Chondrocyte (in vitro differentiated cells): ENCODE results near the gene TAS2R39. TPM values are rescaled to one million over a fixed set of nuclear protein-coding genes. Genes with fewer than 3 reads are reported as not detected.
"Not testable (repeated sequence)": the region's sequence is repeated elsewhere in the genome, so short reads cannot be mapped to it uniquely, and the experiment has no call there.

ENCODE experiments used
- DNase-seq: peaks from one replicate; pipeline ENCODE4 v3.0.0; 2021; ENCODE audit warnings: mixed read lengths, low spot score
- H3K27ac Mint-ChIP-seq: one replicate; pipeline ENCODE4 v1.8.0; 2021; ENCODE audit warnings: mild to moderate bottlenecking, moderate library complexity, mixed read lengths; ENCODE audit not compliant: unreplicated experiment
- H3K27me3 Mint-ChIP-seq: 2 replicates; pipeline ENCODE4 v1.8.0; 2021; ENCODE audit warnings: low read depth, mixed read lengths
- H3K36me3 Mint-ChIP-seq: 2 replicates; pipeline ENCODE4 v1.8.0; 2021; ENCODE audit warnings: low read depth, mixed read lengths
- H3K4me1 Mint-ChIP-seq: 2 replicates; pipeline ENCODE4 v1.8.0; 2021; ENCODE audit warnings: low read depth, mild to moderate bottlenecking, mixed read lengths
- H3K4me3 Mint-ChIP-seq: one replicate; pipeline ENCODE4 v1.8.0; 2021; ENCODE audit warnings: mild to moderate bottlenecking, moderate library complexity, mixed read lengths; ENCODE audit not compliant: unreplicated experiment
- H3K9me3 Mint-ChIP-seq: 2 replicates; pipeline ENCODE4 v1.8.0; 2021; ENCODE audit warnings: low read depth, mixed read lengths
- CTCF ChIP-seq: fragments of 200-600 bp; sonication (generic); IDR thresholded peaks from 2 replicates; pipeline ENCODE4 v1.5.0; 2021; ENCODE audit warnings: antibody characterized with exemption, mild to moderate bottlenecking, moderate library complexity
- total RNA-seq: library from RNA; stranded (reverse); gene quantifications from 3 replicates; pipeline ENCODE4 v1.2.1, GENCODE V29; 2021

The TAS2R39 gene
- total RNA-seq, 1 donor from 2014 or later: not detected

GRCh38 chr7:143203386-143203785, 20.2 kb downstream of the TAS2R39 start:
- Mint-ChIP-seq H3K4me3 (no peak overlapping the region), H3K4me1 (no peaks in the 10 kb centered on the region), H3K27ac (no peak overlapping the region), H3K36me3 (peaks cover 3% of the 10 kb centered on the region), H3K27me3 (peaks cover 32% of the 10 kb centered on the region), H3K9me3 (peaks cover 5% of the 10 kb centered on the region)
- DNase-seq: no peak
- no peak for TF ChIP-seq CTCF

DNA sequence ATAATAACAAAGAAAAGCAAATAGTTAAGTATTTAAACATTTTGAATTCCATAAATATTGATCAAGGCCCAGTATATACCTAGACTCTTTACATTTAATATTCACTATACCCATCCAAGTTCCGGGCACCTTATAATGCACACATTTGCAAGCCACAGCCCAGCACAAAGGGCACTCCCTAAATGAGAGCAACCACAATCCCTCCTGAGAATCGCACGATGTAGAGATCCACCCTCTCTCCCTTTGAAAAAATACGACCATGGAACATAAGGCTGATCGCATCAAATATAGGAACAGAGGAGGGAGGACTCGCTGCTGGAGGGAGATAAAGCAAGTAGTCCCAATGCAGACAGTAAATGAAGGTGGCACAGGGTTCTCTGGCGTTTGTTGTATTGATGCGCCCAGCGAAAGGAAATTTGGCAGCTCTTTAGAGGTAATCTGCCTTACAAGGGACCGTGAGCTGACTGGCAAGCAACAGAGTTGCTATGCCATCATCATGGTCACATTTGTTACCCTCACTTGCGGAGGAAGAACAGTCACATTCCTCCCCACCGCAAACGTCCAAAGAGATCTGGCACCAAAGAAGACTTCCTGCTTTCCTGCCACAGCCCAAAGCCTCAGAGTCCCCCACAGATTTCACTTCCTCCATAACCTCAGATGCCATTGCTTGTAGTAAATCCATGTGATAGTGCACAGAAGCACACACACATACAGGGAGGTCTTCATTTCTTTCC, 22.5 kb downstream of the TAS2R39 start:
- TF ChIP-seq CTCF: no peak
- H3K27ac Mint-ChIP-seq: no peak overlapping the region
- H3K27me3 Mint-ChIP-seq: peaks cover 34% of the 10 kb centered on the region
- DNase-seq: no peak
- H3K4me3 Mint-ChIP-seq: no peak overlapping the region
- no peaks in the 10 kb centered on the region for H3K4me1 Mint-ChIP-seq
- H3K9me3 Mint-ChIP-seq: no peaks in the 10 kb centered on the region
- no peaks in the 10 kb centered on the region for H3K36me3 Mint-ChIP-seq

DNA sequence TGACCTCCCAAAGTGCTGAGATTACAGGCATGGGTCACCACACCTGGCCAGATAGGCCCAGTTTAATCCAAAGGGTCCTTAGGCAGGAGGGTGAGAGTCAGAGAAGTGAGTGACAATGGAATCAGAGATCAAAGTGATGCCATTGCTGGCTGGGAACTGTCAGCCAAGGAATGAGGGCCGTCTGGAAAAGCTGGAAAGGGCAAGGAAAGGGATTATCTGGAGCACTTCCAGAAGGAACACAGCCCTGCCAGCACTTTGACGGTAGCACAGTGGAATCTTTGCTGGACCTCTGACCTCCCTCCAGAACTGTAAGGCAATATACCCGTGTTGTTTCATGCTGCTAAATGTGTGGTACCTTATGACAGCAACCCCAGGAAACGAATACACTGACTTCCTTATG, 27.3 kb downstream of the TAS2R39 start:
- Mint-ChIP-seq H3K4me1 (peaks cover 1% of the 10 kb centered on the region), H3K4me3 (no peak overlapping the region), H3K9me3 (peaks cover 5% of the 10 kb centered on the region), H3K27me3 (peaks cover 16% of the 10 kb centered on the region), H3K36me3 (no peaks in the 10 kb centered on the region), H3K27ac (no peak overlapping the region)
- no peak for TF ChIP-seq CTCF
- no peak for DNase-seq

DNA sequence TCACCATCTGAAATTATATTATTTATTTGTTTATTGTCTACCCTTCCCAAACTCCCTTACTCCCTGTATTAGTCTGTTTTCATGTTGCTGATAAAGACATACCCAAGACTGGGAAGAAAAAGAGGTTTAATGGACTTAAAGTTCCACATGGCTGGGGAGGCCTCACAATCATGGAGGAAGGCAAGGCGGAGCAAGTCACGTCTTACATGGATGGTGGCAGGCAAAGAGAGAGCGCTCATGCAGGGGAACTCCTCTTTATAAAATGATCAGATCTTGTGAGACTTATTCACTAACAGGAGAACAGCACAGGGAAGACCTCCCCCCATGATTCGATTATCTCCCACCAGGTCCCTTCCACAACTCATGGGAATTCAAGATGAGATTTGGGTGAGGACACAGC, 30.3 kb downstream of the TAS2R39 start:
- H3K4me3 Mint-ChIP-seq, H3K27ac Mint-ChIP-seq, DNase-seq, H3K27me3 Mint-ChIP-seq, H3K36me3 Mint-ChIP-seq, H3K4me1 Mint-ChIP-seq, H3K9me3 Mint-ChIP-seq: not testable (repeated sequence)

- peak; percentile 100 for TF ChIP-seq CTCF
- H3K36me3 Mint-ChIP-seq: no peaks in the 10 kb centered on the region
- peaks cover 5% of the 10 kb centered on the region for H3K9me3 Mint-ChIP-seq
- no peak for DNase-seq
- no peak overlapping the region for H3K27ac Mint-ChIP-seq
- no peak overlapping the region for H3K4me3 Mint-ChIP-seq
- peaks cover 9% of the 10 kb centered on the region for H3K4me1 Mint-ChIP-seq
- H3K27me3 Mint-ChIP-seq: peaks cover 3% of the 10 kb centered on the region
These were observed 31.8 kb downstream of the TAS2R39 start for GRCh38 chr7:143214789-143215679.
